ENCODE data around the gene COL18A1. TPM values are rescaled to one million over a fixed set of nuclear protein-coding genes. Genes with fewer than 3 reads are reported as not detected.

COL18A1 gene
- total RNA-seq, 2 donors from 2014 or later, result 0.31 to 1.3 TPM

GRCh38 chr21:45413922-45414321 lies 9.0 kb downstream of the COL18A1 start:
- H3K36me3 Mint-ChIP-seq, result no peaks in the 10 kb centered on the region
- ATAC-seq (no peak), DNase-seq (ENCODE audit: low spot score) (peak; percentile 49)
- no peaks in the 10 kb centered on the region for H3K9me3 Mint-ChIP-seq
- peaks cover 0 to 14% of the 10 kb centered on the region in 2 donors for H3K27me3 Mint-ChIP-seq
- no peaks in the 10 kb centered on the region for H3K4me1 Mint-ChIP-seq (ENCODE audit: low read depth in 2 of 2)
- no peak overlapping the region for H3K4me3 Mint-ChIP-seq
- no peak overlapping the region for H3K27ac Mint-ChIP-seq

GRCh38 chr21:45414396-45415187 lies 9.6 kb downstream of the COL18A1 start:
- DNase-seq (ENCODE audit: low spot score) (peak; percentile 23), ATAC-seq (no peak)
- no peak overlapping the region for H3K27ac Mint-ChIP-seq
- no peaks in the 10 kb centered on the region for H3K36me3 Mint-ChIP-seq
- no peaks in the 10 kb centered on the region for H3K4me1 Mint-ChIP-seq (ENCODE audit: low read depth in 2 of 2)
- no peak overlapping the region for H3K4me3 Mint-ChIP-seq
- peaks cover 0 to 14% of the 10 kb centered on the region in 2 donors for H3K27me3 Mint-ChIP-seq
- H3K9me3 Mint-ChIP-seq, result no peaks in the 10 kb centered on the region

GRCh38 chr21:45415188-45415942 lies 10.4 kb downstream of the COL18A1 start:
- no peaks in the 10 kb centered on the region for H3K4me1 Mint-ChIP-seq (ENCODE audit: low read depth in 2 of 2)
- H3K27me3 Mint-ChIP-seq, result peaks cover 0 to 11% of the 10 kb centered on the region in 2 donors
- H3K9me3 Mint-ChIP-seq, result no peaks in the 10 kb centered on the region
- no peak overlapping the region for H3K27ac Mint-ChIP-seq
- no peak overlapping the region for H3K4me3 Mint-ChIP-seq
- DNase-seq (ENCODE audit: low spot score), result no peak
- no peaks in the 10 kb centered on the region for H3K36me3 Mint-ChIP-seq
- no peak for ATAC-seq

- Mint-ChIP-seq H3K4me1 (ENCODE audit: low read depth in 2 of 2) (no peaks in the 10 kb centered on the region), H3K36me3 (no peaks in the 10 kb centered on the region), H3K4me3 (no peak overlapping the region), H3K27ac (no peak overlapping the region), H3K9me3 (no peaks in the 10 kb centered on the region), H3K27me3 (peaks cover 0 to 11% of the 10 kb centered on the region in 2 donors)
- DNase-seq (ENCODE audit: low spot score) (no peak), ATAC-seq (no peak)
Observed at GRCh38 chr21:45415943-45416611, 11.1 kb downstream of the COL18A1 start.

- ATAC-seq (no peak), DNase-seq (ENCODE audit: low spot score) (no peak)
- Mint-ChIP-seq H3K4me1 (ENCODE audit: low read depth in 2 of 2) (no peaks in the 10 kb centered on the region), H3K27ac (no peak overlapping the region), H3K4me3 (no peak overlapping the region), H3K36me3 (no peaks in the 10 kb centered on the region), H3K27me3 (peaks cover 0 to 11% of the 10 kb centered on the region in 2 donors), H3K9me3 (no peaks in the 10 kb centered on the region)
Observed at GRCh38 chr21:45416620-45417019, 11.7 kb downstream of the COL18A1 start.

- H3K4me1 Mint-ChIP-seq (ENCODE audit: low read depth in 2 of 2), result no peaks in the 10 kb centered on the region
- ATAC-seq, result no peak
- H3K9me3 Mint-ChIP-seq, result no peaks in the 10 kb centered on the region
- H3K27ac Mint-ChIP-seq, result no peak overlapping the region
- H3K36me3 Mint-ChIP-seq, result no peaks in the 10 kb centered on the region
- H3K4me3 Mint-ChIP-seq, result no peak overlapping the region
- DNase-seq (ENCODE audit: low spot score), result peak; percentile 31
- peaks cover 0 to 8% of the 10 kb centered on the region in 2 donors for H3K27me3 Mint-ChIP-seq
Observed at GRCh38 chr21:45417256-45417950, 12.4 kb downstream of the COL18A1 start.

- H3K9me3 Mint-ChIP-seq, result no peaks in the 10 kb centered on the region
- H3K27me3 Mint-ChIP-seq, result peaks cover 0 to 5% of the 10 kb centered on the region in 2 donors
- no peak overlapping the region for H3K4me3 Mint-ChIP-seq
- no peak overlapping the region for H3K27ac Mint-ChIP-seq
- no peak for ATAC-seq
- H3K36me3 Mint-ChIP-seq, result no peaks in the 10 kb centered on the region
- no peaks in the 10 kb centered on the region for H3K4me1 Mint-ChIP-seq (ENCODE audit: low read depth in 2 of 2)
- DNase-seq (ENCODE audit: low spot score), result no peak
Observed at GRCh38 chr21:45417951-45418300, 13.0 kb downstream of the COL18A1 start.

- no peak overlapping the region for H3K4me3 Mint-ChIP-seq
- H3K36me3 Mint-ChIP-seq, result no peaks in the 10 kb centered on the region
- H3K27ac Mint-ChIP-seq, result no peak overlapping the region
- ATAC-seq (no peak), DNase-seq (ENCODE audit: low spot score) (peak; percentile 54)
- no peaks in the 10 kb centered on the region for H3K9me3 Mint-ChIP-seq
- H3K27me3 Mint-ChIP-seq, result peaks cover 0 to 5% of the 10 kb centered on the region in 2 donors
- no peaks in the 10 kb centered on the region for H3K4me1 Mint-ChIP-seq (ENCODE audit: low read depth in 2 of 2)
Observed at GRCh38 chr21:45418301-45419071, 13.5 kb downstream of the COL18A1 start.

GRCh38 chr21:45419162-45419561 lies 14.2 kb downstream of the COL18A1 start:
- no peak for DNase-seq (ENCODE audit: low spot score)
- H3K27ac Mint-ChIP-seq, result no peak overlapping the region
- no peaks in the 10 kb centered on the region for H3K9me3 Mint-ChIP-seq
- H3K4me1 Mint-ChIP-seq (ENCODE audit: low read depth in 2 of 2), result no peaks in the 10 kb centered on the region
- no peak for ATAC-seq
- peaks cover 0 to 5% of the 10 kb centered on the region in 2 donors for H3K27me3 Mint-ChIP-seq
- no peaks in the 10 kb centered on the region for H3K36me3 Mint-ChIP-seq
- no peak overlapping the region for H3K4me3 Mint-ChIP-seq

- H3K27ac Mint-ChIP-seq, result no peak overlapping the region
- peaks cover 0 to 5% of the 10 kb centered on the region in 2 donors for H3K27me3 Mint-ChIP-seq
- H3K36me3 Mint-ChIP-seq, result no peaks in the 10 kb centered on the region
- H3K4me1 Mint-ChIP-seq (ENCODE audit: low read depth in 2 of 2), result no peaks in the 10 kb centered on the region
- no peaks in the 10 kb centered on the region for H3K9me3 Mint-ChIP-seq
- no peak overlapping the region for H3K4me3 Mint-ChIP-seq
- ATAC-seq, result no peak
- no peak for DNase-seq (ENCODE audit: low spot score)
Observed at GRCh38 chr21:45420061-45421041, 15.4 kb downstream of the COL18A1 start.

GRCh38 chr21:45421071-45421845 lies 16.3 kb downstream of the COL18A1 start:
- no peak overlapping the region for H3K27ac Mint-ChIP-seq
- peak; percentile 41 for DNase-seq (ENCODE audit: low spot score)
- H3K27me3 Mint-ChIP-seq, result peaks cover 0 to 5% of the 10 kb centered on the region in 2 donors
- no peak overlapping the region for H3K4me3 Mint-ChIP-seq
- peak in 1 of 2 donors; percentile 11 for ATAC-seq
- no peaks in the 10 kb centered on the region for H3K36me3 Mint-ChIP-seq
- no peaks in the 10 kb centered on the region for H3K4me1 Mint-ChIP-seq (ENCODE audit: low read depth in 2 of 2)
- no peaks in the 10 kb centered on the region for H3K9me3 Mint-ChIP-seq
